H1 (cell line): ENCODE measurements around the gene ASB4. TPM values are rescaled to one million over a fixed set of nuclear protein-coding genes. Genes with fewer than 3 reads are reported as not detected.

Source experiments
- CTBP2 ChIP-seq: IDR thresholded peaks from 2 replicates; pipeline ENCODE4 v1.7.0; 2011; ENCODE audit warnings: borderline replicate concordance, mild to moderate bottlenecking, moderate library complexity, mixed read lengths, low read length; ENCODE audit not compliant: insufficient read depth, insufficient read length
- FOSL1 ChIP-seq: IDR thresholded peaks from 2 replicates; pipeline ENCODE4 v1.6.1; 2011; ENCODE audit warnings: mild to moderate bottlenecking, low read depth, low read length, moderate library complexity; ENCODE audit not compliant: insufficient read depth
- HDAC6 ChIP-seq: IDR thresholded peaks from one replicate; pipeline ENCODE4 v1.7.1; 2012; ENCODE audit warnings: low read depth, mild to moderate bottlenecking, inconsistent platforms, low read length, moderate library complexity
- KDM1A ChIP-seq: fragments of 200-600, 300-600 bp; sonication (generic); IDR thresholded peaks from 2 replicates; pipeline ENCODE4 v1.7.1; 2016; ENCODE audit warnings: mild to moderate bottlenecking, low read length, borderline replicate concordance
- NANOG ChIP-seq: IDR thresholded peaks from 2 replicates; pipeline ENCODE4 v1.6.1; 2011; ENCODE audit warnings: low read length, low read depth, mild to moderate bottlenecking, inconsistent platforms; ENCODE audit not compliant: insufficient read depth, poor library complexity, severe bottlenecking
- NRF1 ChIP-seq: IDR thresholded peaks from 2 replicates; pipeline ENCODE4 v1.6.1; 2011; ENCODE audit warnings: mild to moderate bottlenecking, low read depth, low read length, improper control_type of control experiment
- RAD21 ChIP-seq, 2 experiments: IDR thresholded peaks in 1 of 2; conservative IDR thresholded peaks in 1 of 2; 2 replicates each; pipeline ENCODE4 v1.6.1; 2011; ENCODE audit warnings: low read depth in 2 of 2, low read length in 2 of 2, improper control_type of control experiment in 1 of 2, inconsistent platforms in 1 of 2, mild to moderate bottlenecking in 1 of 2, moderate library complexity in 1 of 2
- RBBP5 ChIP-seq: IDR thresholded peaks from 2 replicates; pipeline ENCODE4 v1.7.1; 2012; ENCODE audit warnings: low read depth, mild to moderate bottlenecking, inconsistent platforms, low read length, moderate library complexity, borderline replicate concordance
- RXRA ChIP-seq: IDR thresholded peaks from 2 replicates; pipeline ENCODE4 v1.6.1; 2011; ENCODE audit warnings: low read depth, mild to moderate bottlenecking, low read length, moderate library complexity; ENCODE audit not compliant: insufficient read depth
- SRF ChIP-seq: IDR thresholded peaks from 2 replicates; pipeline ENCODE4 v1.6.1; 2011; ENCODE audit warnings: mild to moderate bottlenecking, low read depth, low read length, moderate library complexity
- TAF1 ChIP-seq: IDR thresholded peaks from 2 replicates; pipeline ENCODE4 v1.6.1; 2011; ENCODE audit warnings: mild to moderate bottlenecking, low read depth, low read length
- polyA plus RNA-seq, 7 experiments: library from polyadenylated mRNA; depleted of rRNA in 3 of 7; stranded (reverse) in 5 of 7; unstranded in 2 of 7; fragments of >200 nt in 5 of 7; fragments of 200-250 nt in 2 of 7; gene quantifications; 1 replicate in 5 of 7; 2 replicates in 1 of 7; 4 replicates in 1 of 7; pipeline versions ENCODE4 v1.2.1 to v1.2.3, GENCODE V29; 2011 to 2013; ENCODE audit warnings: missing spikeins in 2 of 7, mixed read lengths in 2 of 7
- total RNA-seq: library from RNA; stranded (reverse); fragmentation: NEBNext Ultra II Directional; extraction: Animal tissue kit (Norgen Biotek cat#: 25700); gene quantifications from 2 replicates; pipeline ENCODE4 v1.2.1, GENCODE V29; 2021

ASB4 gene
- total and polyA plus RNA-seq, 2 of the 8 experiments (the other 6 are each of a cell fraction or from before 2014, with no cell fraction given): not detected

GRCh38 chr7:95503271-95504131 lies 17.8 kb downstream of the ASB4 start (continued):
- TF ChIP-seq NANOG (no peak), RAD21 (IDR thresholded peaks at IDR 0.05 in 1 of 2, conservative IDR thresholded peaks at IDR 0.05 in 1 of 2; ENCODE audit: low read depth in 2 of 2, low read length in 2 of 2) (no peak), RBBP5 (no peak), HDAC6 (no peak), KDM1A (no peak), RXRA (no peak), SRF (no peak), NRF1 (no peak), CTBP2 (no peak), TAF1 (no peak), FOSL1 (no peak)
- TF ChIP-seq, all 59 proteins: peak for 0
